GM19035 (cell line): ENCODE results near the gene SIRT7.

Source experiments
- ATAC-seq: cut with Tn5 transposase; IDR thresholded peaks from one replicate; pipeline ENCODE4 v1.9.1; 2021; ENCODE audit not compliant: unreplicated experiment

The SIRT7 gene

DNA sequence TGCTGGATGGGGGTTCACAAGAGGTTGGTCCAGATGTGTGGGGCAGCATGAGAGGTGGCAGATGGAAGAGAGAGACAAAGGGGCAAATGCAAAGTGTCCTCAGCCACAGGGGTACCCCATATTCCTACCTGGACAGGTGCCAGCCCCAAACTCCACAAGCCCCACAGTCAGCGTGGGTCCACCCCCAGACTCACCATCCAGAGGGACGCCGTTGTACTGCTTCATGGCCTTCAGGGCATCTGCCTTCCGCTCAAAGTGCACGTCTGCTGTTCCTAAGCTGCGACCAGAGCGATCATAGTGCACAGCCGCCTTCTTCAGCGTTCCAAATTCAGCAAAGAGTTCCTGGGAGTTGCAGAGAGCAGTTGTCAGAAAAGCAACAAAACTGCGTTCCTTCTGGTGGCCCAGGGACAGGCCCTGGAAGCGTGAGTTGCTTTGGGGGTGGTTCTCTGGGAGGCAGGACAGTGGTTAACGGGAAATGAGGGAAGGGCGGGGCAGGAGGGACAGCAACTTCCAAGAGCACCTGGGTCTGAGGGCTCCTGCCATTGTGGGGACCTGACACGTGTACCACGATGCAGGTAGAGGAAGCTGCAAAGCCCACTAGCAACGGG, 28.9 kb downstream of the SIRT7 start:
- no peak for ATAC-seq

DNA sequence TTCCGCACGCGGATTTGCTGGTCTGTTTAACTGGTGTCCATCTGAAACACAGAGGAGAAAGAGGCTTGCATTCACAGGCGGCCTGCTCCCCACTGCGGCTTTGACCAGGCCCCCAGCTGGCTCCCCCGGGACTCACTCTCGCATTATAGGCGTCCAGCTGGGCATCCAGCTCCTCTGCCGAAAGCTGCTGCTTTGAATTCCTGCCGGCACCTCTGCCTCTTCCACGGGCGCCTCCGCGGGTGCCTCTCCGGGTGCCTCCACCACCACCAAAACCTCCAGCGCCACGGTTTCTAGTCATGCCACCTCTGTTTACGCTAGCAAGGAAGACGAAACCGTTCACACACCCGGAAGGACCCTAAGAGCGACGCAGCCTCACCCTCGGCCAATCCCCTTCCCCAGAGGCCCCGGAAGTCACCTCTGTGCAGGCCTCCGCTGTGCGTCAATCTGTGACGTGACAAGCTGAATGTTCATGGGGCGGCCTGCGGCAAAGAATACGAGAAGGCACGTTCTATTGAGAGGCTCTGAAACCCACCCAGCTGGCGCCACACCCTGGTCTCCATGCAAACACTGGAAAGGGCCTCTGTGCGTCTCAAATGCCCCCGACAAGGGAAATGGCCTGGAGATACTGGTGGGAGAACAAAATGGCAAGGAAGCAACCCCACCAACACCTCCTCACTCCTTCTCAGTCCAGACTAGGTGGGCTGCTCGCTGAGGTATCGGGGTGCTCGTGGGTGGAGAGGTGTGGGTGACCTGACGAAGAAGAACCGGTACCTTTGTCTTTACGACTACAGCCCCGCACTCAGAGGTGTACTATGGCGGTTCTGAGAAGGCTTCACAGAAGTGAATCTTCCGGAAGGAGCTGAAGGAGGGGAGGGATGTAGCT, 29.6 kb downstream of the SIRT7 start:
- no peak for ATAC-seq

- ATAC-seq, result no peak
Measured at GRCh38 chr17:81885869-81886548, 32.0 kb downstream of the SIRT7 start.

DNA sequence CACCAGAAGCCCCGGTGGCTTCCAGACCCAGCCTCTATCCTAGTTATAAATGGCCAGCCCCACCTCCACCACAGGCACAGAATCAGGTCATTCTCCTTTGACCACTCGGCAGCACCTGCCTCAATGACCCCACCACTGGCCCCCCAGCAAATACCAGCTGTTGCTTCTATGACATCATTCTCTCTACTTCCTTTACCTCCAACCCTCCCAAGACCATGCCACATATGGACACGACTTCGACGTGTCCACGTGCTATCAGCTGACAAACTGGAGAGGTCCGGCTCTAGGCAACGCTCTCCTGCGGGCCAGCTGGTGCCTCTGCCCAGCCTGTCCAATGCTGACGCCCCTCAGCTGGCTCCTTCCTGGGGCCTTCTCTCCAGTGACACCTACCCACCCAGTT, 32.5 kb downstream of the SIRT7 start:
- no peak for ATAC-seq

GRCh38 chr17:81884968-81885367, 33.0 kb downstream of the SIRT7 start:
- ATAC-seq, result no peak

- no peak for ATAC-seq
Measured at GRCh38 chr17:81884520-81884919, 33.5 kb downstream of the SIRT7 start.

- no peak for ATAC-seq
Measured at GRCh38 chr17:81879121-81879520, 38.9 kb downstream of the SIRT7 start.

GRCh38 chr17:81878294-81878693, 39.7 kb downstream of the SIRT7 start:
- no peak for ATAC-seq

- ATAC-seq, result no peak
Measured at GRCh38 chr17:81877569-81877968, 40.4 kb downstream of the SIRT7 start.

- peak; percentile 11 for ATAC-seq
Measured at GRCh38 chr17:81871387-81872230, 46.4 kb downstream of the SIRT7 start.

- peak; percentile 52 for ATAC-seq
Measured at GRCh38 chr17:81870981-81871386, 47.0 kb downstream of the SIRT7 start, which contains the start of gene ARHGDIA. ARHGDIA (minus strand) TSS chr17:81871337; CDS start chr17:81869930, 1,407 bp downstream.

DNA sequence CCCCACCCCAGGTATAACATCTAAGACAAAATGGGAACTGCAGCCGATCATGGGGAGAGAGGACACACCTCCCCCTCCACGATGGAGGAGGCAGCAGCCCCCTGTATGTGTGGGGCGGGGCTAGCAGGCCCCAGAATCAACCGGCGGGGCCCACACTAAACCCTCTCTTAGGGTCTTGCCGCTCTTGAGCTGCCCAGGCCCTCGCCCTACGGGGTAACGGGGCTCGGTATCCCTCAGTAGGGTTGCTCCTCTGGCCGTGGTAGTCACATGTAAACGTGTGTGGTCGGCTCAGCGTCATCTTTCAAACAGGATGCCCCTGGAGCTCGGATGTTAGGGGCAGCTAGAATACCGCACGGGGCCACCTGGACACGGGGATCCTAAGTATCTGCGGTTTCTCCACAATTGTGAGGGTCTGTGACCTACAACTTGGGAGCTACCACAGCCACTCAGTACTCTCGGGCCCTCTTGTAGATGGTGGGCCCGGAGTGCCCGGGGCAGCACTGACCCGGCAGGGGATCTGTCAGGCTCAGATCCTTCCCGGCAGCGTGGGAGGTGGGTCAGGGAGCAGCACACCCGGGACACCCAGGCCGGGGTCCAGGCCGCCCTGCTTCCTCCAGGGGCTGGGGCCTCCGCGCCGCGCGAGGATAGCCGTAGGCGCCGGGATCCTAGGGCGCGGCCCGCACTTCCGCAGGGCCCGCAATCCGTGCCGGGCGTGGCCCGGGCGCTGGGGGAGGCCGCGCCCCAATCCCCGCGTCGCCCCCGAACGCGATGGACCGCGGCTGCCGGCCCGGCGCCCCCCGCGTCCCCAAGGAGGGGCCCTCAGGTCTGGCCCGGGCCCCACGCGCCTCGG, 47.6 kb downstream of the SIRT7 start:
- peak; percentile 12 for ATAC-seq

DNA sequence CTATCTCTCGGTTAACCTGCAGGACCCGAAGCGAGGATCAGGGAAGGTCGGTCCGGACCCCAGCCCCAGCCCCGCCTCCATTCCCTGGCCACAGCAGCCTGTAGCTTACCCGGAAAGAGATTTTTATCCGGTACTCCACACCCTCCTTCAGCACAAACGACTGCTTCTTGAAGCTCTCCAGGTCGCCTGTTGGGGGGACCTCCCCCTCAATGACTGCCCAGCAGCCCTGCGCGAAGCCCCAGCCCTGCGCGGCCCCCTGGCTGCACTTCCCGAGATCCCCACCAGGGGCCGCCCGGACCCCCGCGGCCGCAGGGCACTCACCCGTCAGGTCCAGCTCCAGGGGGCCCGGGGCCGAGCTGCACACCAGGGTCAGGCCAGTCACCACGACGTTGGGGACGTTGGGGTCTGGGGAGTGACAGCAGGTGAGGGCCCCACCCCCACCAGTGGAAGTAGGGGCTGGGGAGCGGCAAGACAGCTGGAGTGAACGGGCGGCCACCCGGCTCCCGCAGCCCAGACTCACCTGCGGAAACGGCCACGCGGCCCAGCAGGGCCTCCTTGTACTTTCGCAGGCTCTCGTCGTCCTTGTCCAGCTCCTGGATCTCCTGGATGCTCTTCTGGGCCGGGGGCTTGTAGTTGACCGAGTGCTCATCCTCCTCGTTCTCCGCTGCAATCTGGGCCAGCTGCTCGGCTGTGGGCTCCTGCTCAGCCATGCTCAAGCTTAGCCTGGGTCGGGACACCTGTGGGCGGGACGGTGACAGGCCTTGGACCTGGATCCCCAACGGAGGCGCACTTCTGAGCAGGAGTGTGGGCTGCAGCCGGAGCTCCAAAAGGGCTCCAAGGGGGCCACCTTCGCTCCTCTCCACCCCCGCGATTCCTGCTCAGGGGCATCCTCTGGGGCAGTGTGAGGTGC, 48.5 kb downstream of the SIRT7 start:
- no peak for ATAC-seq

DNA sequence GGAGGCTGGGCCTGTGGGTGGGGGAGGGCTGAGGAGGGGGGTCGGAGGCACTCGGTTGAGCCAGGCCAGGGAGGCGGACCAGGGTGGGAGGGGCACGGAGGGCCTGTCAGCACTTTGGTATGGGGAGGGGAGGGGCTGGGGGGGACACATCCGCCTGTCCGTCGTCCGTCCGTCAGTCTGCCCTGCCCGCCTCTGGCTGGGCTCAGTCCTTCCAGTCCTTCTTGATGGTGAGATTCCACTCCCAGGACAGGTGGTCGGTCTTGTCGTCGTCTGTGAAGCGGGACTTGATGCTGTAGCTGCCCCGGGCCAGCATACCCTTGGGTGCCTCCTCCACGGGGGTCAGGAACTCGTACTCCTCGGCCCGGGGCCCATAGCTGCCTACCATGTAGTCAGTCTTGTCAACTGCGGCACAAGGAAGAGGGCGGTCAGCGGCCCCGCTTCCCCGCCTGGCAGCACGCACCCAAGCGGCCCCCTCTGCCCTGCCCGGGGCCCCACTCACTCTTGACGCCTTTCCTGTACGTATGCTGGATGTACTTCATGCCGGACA, 49.2 kb downstream of the SIRT7 start:
- no peak for ATAC-seq

GRCh38 chr17:81867991-81868673, 49.8 kb downstream of the SIRT7 start:
- no peak for ATAC-seq

DNA sequence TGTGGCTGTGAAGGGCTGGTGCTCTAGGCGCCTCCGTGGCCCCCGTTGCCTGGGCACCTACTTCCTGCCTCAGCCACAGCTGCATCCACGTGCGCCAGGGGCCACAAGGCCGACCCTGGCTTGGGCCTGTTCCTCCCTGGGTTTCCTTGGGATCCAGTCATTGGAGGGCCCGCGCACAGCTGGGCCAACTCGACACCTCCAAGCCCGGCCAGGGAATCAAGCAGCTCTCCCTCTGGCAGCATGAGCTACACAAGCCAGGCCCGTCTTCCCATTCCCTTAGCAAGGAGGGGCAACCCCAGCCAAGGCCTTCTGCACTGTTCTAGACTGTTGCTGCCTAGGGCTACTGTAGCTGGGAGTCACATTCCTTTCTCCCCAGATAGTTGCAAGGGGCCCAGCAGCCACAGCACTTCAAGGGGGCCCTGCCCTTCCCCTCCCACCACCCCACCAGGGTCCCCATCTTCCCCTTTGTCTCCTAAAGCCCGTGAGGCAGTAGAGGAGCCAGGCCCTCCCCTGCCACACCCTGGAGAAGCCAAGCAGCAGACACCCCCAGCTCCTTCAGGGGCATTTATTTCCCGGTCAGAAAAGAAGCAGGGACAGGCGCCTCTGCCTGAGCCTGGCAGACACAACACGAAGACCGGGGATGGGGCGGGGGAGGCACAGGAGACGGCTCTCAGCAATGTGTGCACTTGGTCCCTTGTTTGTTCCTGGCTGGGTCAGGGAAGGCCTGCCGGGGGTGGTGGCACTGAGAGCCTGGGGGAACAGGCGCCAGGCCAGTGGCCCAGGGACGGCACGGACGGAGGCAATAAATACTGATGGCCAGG, 50.6 kb downstream of the SIRT7 start:
- ATAC-seq, result no peak
